ENCODE data around the gene PCGF5.

Gene PCGF5

DNA sequence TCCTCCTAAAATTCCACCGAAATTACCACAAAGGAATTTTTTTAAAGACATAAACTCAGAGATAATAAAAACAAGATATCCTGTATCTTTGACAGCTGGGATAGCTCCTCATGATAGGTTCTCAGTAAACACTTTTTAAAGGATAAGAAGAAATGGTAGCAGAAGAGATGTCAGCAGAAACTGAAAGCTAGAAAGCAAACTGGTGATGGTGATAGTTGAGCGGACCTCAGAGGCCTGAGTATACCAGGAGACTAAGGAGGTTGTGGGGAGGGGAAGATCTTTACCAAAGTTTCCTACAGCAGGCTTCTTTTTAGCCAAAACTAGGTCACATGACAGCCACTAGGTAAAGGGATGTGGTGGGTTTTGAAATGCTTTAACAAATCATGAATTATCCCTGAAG lies 22.5 kb downstream of the PCGF5 start:
- Histone ChIP-seq H3K36me3 (ENCODE audit: control insufficient read depth, insufficient read depth, low read length) (no peaks in the 10 kb centered on the region), H3K4me3 (ENCODE audit: low read depth, low read length) (no peak overlapping the region), H3K27me3 (ENCODE audit: control insufficient read depth, insufficient read depth, low read length) (no peaks in the 10 kb centered on the region), H2AFZ (no peak overlapping the region), H3K9me3 (ENCODE audit: control insufficient read depth, low read length) (no peaks in the 10 kb centered on the region), H3K79me2 (peaks cover 2% of the 10 kb centered on the region), H3K4me2 (ENCODE audit: low read length) (no peak overlapping the region), H3K4me1 (no peaks in the 10 kb centered on the region), H3K9ac (no peak overlapping the region), H3K27ac (no peak overlapping the region)
- TF ChIP-seq, protein P1, sequence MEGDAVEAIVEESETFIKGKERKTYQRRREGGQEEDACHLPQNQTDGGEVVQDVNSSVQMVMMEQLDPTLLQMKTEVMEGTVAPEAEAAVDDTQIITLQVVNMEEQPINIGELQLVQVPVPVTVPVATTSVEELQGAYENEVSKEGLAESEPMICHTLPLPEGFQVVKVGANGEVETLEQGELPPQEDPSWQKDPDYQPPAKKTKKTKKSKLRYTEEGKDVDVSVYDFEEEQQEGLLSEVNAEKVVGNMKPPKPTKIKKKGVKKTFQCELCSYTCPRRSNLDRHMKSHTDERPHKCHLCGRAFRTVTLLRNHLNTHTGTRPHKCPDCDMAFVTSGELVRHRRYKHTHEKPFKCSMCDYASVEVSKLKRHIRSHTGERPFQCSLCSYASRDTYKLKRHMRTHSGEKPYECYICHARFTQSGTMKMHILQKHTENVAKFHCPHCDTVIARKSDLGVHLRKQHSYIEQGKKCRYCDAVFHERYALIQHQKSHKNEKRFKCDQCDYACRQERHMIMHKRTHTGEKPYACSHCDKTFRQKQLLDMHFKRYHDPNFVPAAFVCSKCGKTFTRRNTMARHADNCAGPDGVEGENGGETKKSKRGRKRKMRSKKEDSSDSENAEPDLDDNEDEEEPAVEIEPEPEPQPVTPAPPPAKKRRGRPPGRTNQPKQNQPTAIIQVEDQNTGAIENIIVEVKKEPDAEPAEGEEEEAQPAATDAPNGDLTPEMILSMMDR (IDR thresholded peaks at IDR 0.05) = no peak

DNA sequence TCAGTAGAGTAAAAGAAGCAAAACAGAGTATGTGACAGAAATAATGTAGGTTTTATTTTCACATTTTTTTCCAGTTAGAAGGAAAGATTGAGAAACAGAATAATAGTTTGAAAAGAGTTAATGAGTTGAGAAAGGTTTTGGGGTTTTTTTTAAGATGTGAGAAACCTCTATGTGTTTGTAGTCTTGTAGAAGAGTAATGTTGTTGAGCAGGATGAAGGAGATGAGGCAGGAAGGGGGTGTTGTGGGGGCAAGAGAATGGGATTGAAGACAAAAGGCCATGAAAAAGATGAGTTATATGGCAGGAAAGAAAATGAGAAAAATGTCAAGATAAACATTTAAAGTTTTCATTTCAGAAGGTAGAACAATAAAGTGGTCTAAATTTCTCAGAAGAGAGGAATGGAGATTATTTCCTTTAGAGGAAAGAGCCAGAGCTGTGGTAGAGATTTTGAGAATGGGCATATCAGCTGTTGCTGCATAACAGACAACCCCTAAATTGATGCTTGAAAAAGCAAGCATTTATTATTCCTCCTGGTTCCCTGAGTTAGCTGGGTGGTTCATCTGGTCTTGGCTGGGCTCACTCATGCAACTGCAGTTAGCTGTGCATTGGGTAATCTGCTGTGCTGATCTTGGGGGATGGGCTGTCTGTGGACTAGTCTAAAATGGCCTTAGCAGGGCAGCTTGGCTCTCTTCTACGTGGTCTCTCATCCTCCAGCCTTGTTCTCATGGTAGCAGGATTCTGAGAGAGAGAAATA lies 27.1 kb downstream of the PCGF5 start:
- H3K27ac ChIP-seq = no peak overlapping the region
- no peaks in the 10 kb centered on the region for H3K27me3 ChIP-seq (ENCODE audit: control insufficient read depth, insufficient read depth, low read length)
- H3K9me3 ChIP-seq (ENCODE audit: control insufficient read depth, low read length) = no peaks in the 10 kb centered on the region
- TF ChIP-seq, protein P1 (IDR thresholded peaks at IDR 0.05) = no peak
- H2AFZ ChIP-seq = no peak overlapping the region
- H3K4me1 ChIP-seq = no peaks in the 10 kb centered on the region
- no peak overlapping the region for H3K4me2 ChIP-seq (ENCODE audit: low read length)
- H3K79me2 ChIP-seq = no peaks in the 10 kb centered on the region
- H3K9ac ChIP-seq = no peak overlapping the region
- H3K4me3 ChIP-seq (ENCODE audit: low read depth, low read length) = no peak overlapping the region
- no peaks in the 10 kb centered on the region for H3K36me3 ChIP-seq (ENCODE audit: control insufficient read depth, insufficient read depth, low read length)

DNA sequence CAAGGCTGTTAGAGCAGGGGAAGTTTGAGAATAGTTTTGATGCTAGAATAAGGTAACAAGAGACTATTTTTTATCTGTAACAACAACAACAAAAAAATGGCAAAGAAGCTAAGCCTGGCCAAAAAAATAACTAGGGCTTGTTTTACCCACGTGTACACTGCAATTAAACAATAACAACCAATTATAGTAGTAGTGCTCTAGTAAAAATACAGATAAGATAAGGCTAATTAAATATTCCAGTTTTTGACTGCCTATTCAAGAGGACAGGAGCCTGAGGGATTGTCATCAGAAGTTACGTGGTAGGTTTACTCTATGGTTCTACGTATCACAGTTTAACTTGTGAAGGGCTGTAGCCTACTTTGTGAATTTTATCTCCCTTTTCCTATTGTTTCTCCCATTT lies 29.2 kb downstream of the PCGF5 start:
- TF ChIP-seq, protein P1 (IDR thresholded peaks at IDR 0.05) = no peak

DNA sequence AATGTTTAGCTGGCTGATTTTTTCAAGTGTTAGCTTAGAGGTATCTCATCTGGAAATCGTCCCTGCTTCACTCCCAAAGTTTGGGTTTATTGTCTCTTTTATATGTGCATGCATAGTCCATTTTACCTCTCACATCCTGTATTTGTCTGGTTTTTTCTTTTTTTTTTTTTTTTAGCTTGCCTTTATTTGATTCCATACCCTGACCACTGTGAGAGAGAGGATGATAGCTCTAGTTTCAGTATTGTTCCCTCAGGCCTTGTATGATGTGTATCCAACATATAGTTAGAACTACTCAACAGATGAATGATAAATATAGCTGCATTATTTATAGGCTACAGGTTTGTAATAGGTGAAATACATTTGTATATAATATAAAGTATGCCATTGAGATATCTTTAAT lies 29.9 kb downstream of the PCGF5 start:
- H3K27ac ChIP-seq = no peak overlapping the region
- no peaks in the 10 kb centered on the region for H3K4me1 ChIP-seq
- H3K4me3 ChIP-seq (ENCODE audit: low read depth, low read length) = no peak overlapping the region
- no peak overlapping the region for H2AFZ ChIP-seq
- TF ChIP-seq, protein P1 (IDR thresholded peaks at IDR 0.05) = no peak
- H3K79me2 ChIP-seq = no peaks in the 10 kb centered on the region
- no peak overlapping the region for H3K9ac ChIP-seq
- H3K9me3 ChIP-seq (ENCODE audit: control insufficient read depth, low read length) = no peaks in the 10 kb centered on the region
- H3K27me3 ChIP-seq (ENCODE audit: control insufficient read depth, insufficient read depth, low read length) = no peaks in the 10 kb centered on the region
- no peak overlapping the region for H3K4me2 ChIP-seq (ENCODE audit: low read length)
- H3K36me3 ChIP-seq (ENCODE audit: control insufficient read depth, insufficient read depth, low read length) = no peaks in the 10 kb centered on the region

More for the DNA sequence above, 29.2 kb downstream of the PCGF5 start:
- no peaks in the 10 kb centered on the region for H3K36me3 ChIP-seq (ENCODE audit: control insufficient read depth, insufficient read depth, low read length)
- no peaks in the 10 kb centered on the region for H3K27me3 ChIP-seq (ENCODE audit: control insufficient read depth, insufficient read depth, low read length)
- no peaks in the 10 kb centered on the region for H3K4me1 ChIP-seq
- no peak overlapping the region for H3K4me3 ChIP-seq (ENCODE audit: low read depth, low read length)
- H3K4me2 ChIP-seq (ENCODE audit: low read length) = no peak overlapping the region
- H2AFZ ChIP-seq = no peak overlapping the region
- no peak overlapping the region for H3K9ac ChIP-seq
- no peaks in the 10 kb centered on the region for H3K9me3 ChIP-seq (ENCODE audit: control insufficient read depth, low read length)
- H3K79me2 ChIP-seq = no peaks in the 10 kb centered on the region
- H3K27ac ChIP-seq = no peak overlapping the region
